Kidney (tissue), 14 donors: ENCODE data around the gene ZBTB1. TPM values are rescaled to one million over a fixed set of nuclear protein-coding genes. Genes with fewer than 3 reads are reported as not detected.

Experiments used
- DNase-seq, 5 donors: peaks; one replicate each; pipeline ENCODE4 v3.0.0-alpha.2; 2013 to 2020
- FAIRE-seq: peaks from 2 replicates; lab custom pipeline; 2012; peaks lifted over from hg19 to GRCh38; lab: Jason Lieb, UNC
- H3K27ac ChIP-seq, 2 donors: one replicate each; pipeline ENCODE4 v1.7.0; 2013; ENCODE audit warnings: low read depth in 2 of 2, low read length in 2 of 2, inconsistent platforms in 1 of 2
- H3K27me3 ChIP-seq: one replicate; pipeline ENCODE4 v1.7.1; 2013; ENCODE audit warnings: low read length, inconsistent platforms; ENCODE audit not compliant: control insufficient read depth, insufficient read depth
- H3K36me3 ChIP-seq, 3 donors: one replicate each; pipeline versions ENCODE4 v1.7.0 to v1.7.1; 2013; ENCODE audit warnings: low read length in 3 of 3, control low read depth in 1 of 3, inconsistent platforms in 1 of 3; ENCODE audit not compliant: insufficient read depth in 3 of 3, control insufficient read depth in 2 of 3
- H3K4me1 ChIP-seq, 3 donors: one replicate each; pipeline versions ENCODE4 v1.7.0 to v1.7.1; 2013; ENCODE audit warnings: low read length in 3 of 3, inconsistent platforms in 1 of 3, low read depth in 1 of 3; ENCODE audit not compliant: control insufficient read depth in 2 of 3, insufficient read depth in 2 of 3
- H3K4me3 ChIP-seq, 3 donors: one replicate each; pipeline versions ENCODE4 v1.7.0 to v1.8.1; 2013; ENCODE audit warnings: low read length in 3 of 3, control low read depth in 1 of 3, inconsistent platforms in 1 of 3
- H3K9ac ChIP-seq, 3 donors: one replicate each; pipeline versions ENCODE4 v1.7.0 to v1.7.1; 2013; ENCODE audit warnings: low read length in 3 of 3, control low read depth in 1 of 3, inconsistent platforms in 1 of 3
- H3K9me3 ChIP-seq, 3 donors: one replicate each; pipeline versions ENCODE4 v1.7.0 to v1.7.1; 2013; ENCODE audit warnings: low read length in 3 of 3, control low read depth in 1 of 3, inconsistent platforms in 1 of 3; ENCODE audit not compliant: control insufficient read depth in 2 of 3, insufficient read depth in 1 of 3
- intact Hi-C: fragments of 100-400 bp; cut with DNase I; formaldehyde crosslinking; loops from one replicate; pipeline ENCODE4 v1.11.1; 2022
- polyA plus RNA-seq: library from polyadenylated mRNA; stranded (reverse); fragments of 350-450 nt; fragmentation: Illumina TruSeq; extraction: RNeasy Lipid Tissue Mini Kit (QIAGEN cat#74804); gene quantifications from one replicate; pipeline ENCODE4 v1.2.3, GENCODE V29; 2014; ENCODE audit warnings: low read depth, low replicate concordance; ENCODE audit not compliant: insufficient read depth
- total RNA-seq: library from RNA; stranded (reverse); fragmentation: NEBNext Ultra II Directional; extraction: Animal tissue kit (Norgen Biotek cat#: 25700); gene quantifications from one replicate; pipeline ENCODE4 v1.2.1, GENCODE V29; 2021
- TF ChIP-seq, protein P1 (sequence below): IDR thresholded peaks from 3 replicates; pipeline ENCODE4 v1.5.1; 2012; ENCODE audit warnings: mild to moderate bottlenecking, moderate library complexity, borderline replicate concordance; ENCODE audit not compliant: insufficient read depth; ENCODE audit errors: extremely low read depth
- donor health status: control.
- donor health status: control.
- donor health status: control.
- donor health status: control.
- donor health status: control.
- donor health status: DM: yes; HTN: yes; CAD: no.
- donor health status: Normal renal cell carcinoma (clear cell type).

Gene ZBTB1
- total and polyA plus RNA-seq, 2 donors from 2014 or later, result 13.3 to 46.8 TPM

GRCh38 chr14:64467566-64467965, 37.0 kb upstream of the ZBTB1 start:
- no peaks in the 10 kb centered on the region for H3K36me3 ChIP-seq
- H3K27me3 ChIP-seq, result no peaks in the 10 kb centered on the region
- H3K4me1 ChIP-seq, result peaks cover 0 to 5% (median 0%) of the 10 kb centered on the region in 3 donors
- no peak overlapping the region for H3K27ac ChIP-seq
- intact Hi-C loops, result no loop called here
- no peak overlapping the region for H3K9ac ChIP-seq
- FAIRE-seq (no peak), DNase-seq (no peak)
- no peak overlapping the region for H3K4me3 ChIP-seq
- H3K9me3 ChIP-seq, result no peaks in the 10 kb centered on the region
- TF ChIP-seq, protein P1, sequence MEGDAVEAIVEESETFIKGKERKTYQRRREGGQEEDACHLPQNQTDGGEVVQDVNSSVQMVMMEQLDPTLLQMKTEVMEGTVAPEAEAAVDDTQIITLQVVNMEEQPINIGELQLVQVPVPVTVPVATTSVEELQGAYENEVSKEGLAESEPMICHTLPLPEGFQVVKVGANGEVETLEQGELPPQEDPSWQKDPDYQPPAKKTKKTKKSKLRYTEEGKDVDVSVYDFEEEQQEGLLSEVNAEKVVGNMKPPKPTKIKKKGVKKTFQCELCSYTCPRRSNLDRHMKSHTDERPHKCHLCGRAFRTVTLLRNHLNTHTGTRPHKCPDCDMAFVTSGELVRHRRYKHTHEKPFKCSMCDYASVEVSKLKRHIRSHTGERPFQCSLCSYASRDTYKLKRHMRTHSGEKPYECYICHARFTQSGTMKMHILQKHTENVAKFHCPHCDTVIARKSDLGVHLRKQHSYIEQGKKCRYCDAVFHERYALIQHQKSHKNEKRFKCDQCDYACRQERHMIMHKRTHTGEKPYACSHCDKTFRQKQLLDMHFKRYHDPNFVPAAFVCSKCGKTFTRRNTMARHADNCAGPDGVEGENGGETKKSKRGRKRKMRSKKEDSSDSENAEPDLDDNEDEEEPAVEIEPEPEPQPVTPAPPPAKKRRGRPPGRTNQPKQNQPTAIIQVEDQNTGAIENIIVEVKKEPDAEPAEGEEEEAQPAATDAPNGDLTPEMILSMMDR, result no peak

- H3K9me3 ChIP-seq, result no peaks in the 10 kb centered on the region
- no peaks in the 10 kb centered on the region for H3K27me3 ChIP-seq
- intact Hi-C loops, result no loop called here
- H3K27ac ChIP-seq, result no peak overlapping the region
- H3K4me3 ChIP-seq, result no peak overlapping the region
- FAIRE-seq (no peak), DNase-seq (no peak)
- H3K9ac ChIP-seq, result no peak overlapping the region
- no peaks in the 10 kb centered on the region for H3K36me3 ChIP-seq
- peaks cover 0 to 5% (median 0%) of the 10 kb centered on the region in 3 donors for H3K4me1 ChIP-seq
- TF ChIP-seq, protein P1, result no peak
Measured at GRCh38 chr14:64468451-64468850, 36.1 kb upstream of the ZBTB1 start.

DNA sequence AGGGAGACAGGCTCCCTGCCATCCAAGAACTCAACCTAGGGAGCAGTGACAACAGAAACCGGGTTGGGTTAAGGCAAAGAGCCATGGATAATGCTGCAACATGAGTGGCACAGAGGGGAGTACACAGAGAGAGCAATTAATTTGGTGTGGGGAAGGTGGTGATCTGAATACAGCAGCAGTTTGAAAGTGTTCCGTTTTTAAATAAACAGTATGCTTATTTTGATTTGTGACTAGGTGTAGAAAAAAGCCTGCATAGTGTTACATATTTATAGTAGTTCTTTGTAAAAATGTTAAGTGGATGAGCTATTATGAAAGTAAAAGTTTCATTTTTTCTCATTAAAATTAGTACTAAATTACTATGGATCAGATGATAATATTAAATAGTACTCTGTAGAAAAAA, 30.5 kb upstream of the ZBTB1 start:
- H3K9ac ChIP-seq, result no peak overlapping the region
- no peak overlapping the region for H3K27ac ChIP-seq
- H3K4me3 ChIP-seq, result no peak overlapping the region
- intact Hi-C loops, result no loop called here
- FAIRE-seq (no peak), DNase-seq (no peak)
- TF ChIP-seq, protein P1, result no peak
- H3K4me1 ChIP-seq, result no peaks in the 10 kb centered on the region
- no peaks in the 10 kb centered on the region for H3K36me3 ChIP-seq
- no peaks in the 10 kb centered on the region for H3K9me3 ChIP-seq
- no peaks in the 10 kb centered on the region for H3K27me3 ChIP-seq

DNA sequence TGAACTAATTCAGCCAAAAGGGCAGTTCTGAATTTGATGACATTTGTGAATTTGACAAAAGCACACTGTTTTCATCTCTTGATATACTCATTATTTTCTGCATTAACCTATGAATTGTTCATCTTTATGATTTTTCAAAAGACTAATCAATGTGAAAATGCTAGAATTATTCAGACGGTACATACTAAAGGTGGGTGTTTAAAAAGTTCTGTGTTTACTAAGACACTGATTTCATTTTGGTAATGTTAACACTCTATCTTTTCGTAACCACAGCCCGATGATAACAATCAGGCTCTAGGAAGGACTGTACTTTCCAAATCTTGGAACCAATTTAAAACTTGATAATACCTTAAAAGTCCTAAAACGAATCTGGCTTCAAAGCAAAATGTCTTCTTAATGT, 29.9 kb upstream of the ZBTB1 start:
- DNase-seq (no peak), FAIRE-seq (no peak)
- intact Hi-C loops, result no loop called here
- no peaks in the 10 kb centered on the region for H3K9me3 ChIP-seq
- TF ChIP-seq, protein P1, result no peak
- H3K4me1 ChIP-seq, result no peaks in the 10 kb centered on the region
- H3K27ac ChIP-seq, result no peak overlapping the region
- no peak overlapping the region for H3K9ac ChIP-seq
- H3K36me3 ChIP-seq, result no peaks in the 10 kb centered on the region
- H3K4me3 ChIP-seq, result no peak overlapping the region
- H3K27me3 ChIP-seq, result no peaks in the 10 kb centered on the region
